Activated effector memory CD4-positive, alpha-beta T cell treated with Interleukin-2 at 50 U/mL for 16 hours (primary cell): Measurements from ENCODE around the gene RADIL.

ENCODE experiments used
- DNase-seq: peaks from one replicate; pipeline ENCODE4 v3.0.0-alpha.2; 2020

Gene RADIL

DNA sequence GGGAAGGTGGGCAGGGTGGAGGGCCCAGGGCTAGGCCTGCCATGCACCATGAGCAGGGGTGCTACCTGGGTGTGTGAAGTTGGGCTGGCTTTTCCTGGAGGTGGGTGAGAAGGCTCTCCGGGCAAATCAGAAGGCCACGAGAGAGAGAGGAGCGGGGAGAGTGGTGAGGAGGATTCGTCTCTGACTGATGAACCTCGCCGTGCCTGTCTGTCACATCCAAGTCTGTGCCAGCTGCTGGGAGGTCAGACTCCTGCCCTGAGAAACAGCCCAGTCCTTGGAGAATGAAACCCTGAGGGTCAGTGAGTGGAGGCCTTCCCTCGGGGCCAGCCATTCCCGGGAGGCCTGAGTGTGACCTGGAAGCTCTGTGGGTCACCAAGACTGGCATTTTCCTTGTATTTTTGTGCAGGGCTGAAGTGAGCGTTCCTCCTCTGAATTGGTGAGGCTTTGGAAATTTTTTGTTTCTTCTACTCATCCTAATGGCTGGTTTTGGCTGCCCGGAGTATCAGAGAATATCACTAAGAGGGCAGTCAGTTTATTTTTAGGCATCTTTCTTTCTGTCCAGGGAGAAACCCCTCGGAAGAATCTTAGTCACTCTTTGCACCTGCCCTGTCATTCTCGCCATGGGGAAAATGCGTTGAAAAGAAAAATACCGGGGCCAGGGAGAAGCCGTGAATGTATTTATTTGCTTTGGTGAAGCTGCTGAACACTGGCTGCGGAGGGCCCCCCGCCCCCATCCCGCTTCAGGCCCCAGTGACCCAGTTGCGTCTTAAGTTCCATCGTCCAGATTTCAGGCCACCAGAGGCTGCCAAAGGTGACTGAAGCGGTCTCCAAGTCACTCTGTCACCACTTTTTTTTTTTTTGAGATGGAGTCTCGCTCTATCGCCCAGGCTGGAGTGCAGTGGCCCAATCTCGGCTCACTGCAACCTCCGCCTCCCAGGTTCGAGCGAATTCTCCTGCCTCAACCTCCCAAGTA is 114.6 kb downstream of the RADIL start:
- DNase-seq = no peak

DNA sequence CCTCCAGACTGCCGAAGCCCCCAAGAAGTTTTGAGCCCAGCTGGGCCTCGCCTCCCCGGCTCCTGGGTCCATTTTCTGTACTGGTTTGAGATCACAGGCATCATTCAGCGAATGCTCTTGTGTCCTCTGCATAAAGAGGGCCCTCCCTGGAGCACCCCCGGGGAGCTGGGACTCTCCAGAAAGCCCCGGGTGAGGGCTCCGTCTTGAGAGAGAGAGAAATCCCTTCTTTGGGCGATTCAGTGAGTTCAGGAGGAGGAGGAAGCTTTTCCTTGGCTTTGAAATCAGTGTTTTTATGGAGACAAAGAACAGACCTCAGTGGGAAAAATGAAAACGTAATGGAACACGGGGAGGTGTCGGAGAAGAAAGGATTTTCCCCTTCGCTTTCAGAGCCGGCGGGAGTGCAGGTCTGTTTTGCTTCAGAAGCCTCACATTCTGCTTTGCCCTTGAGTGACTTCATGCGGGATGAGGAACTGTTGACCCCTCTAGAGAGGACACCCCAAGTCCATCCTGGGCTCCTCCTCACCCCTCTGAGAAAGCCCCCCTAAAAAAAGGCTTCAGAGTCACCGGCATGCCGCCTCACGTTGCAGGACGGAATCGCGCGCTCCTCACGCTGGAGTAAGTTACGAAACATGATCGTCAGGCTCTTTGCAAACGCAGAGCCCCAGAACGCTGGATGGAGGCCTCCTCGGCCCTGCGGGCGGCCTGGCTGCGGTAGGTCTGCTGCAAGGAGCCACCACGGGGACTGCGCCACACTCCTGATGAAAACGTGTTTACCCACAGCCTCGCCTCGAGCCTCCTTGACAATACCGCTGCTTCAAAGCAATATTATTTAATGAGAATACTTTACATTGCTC is 116.6 kb downstream of the RADIL start:
- DNase-seq = no peak

DNA sequence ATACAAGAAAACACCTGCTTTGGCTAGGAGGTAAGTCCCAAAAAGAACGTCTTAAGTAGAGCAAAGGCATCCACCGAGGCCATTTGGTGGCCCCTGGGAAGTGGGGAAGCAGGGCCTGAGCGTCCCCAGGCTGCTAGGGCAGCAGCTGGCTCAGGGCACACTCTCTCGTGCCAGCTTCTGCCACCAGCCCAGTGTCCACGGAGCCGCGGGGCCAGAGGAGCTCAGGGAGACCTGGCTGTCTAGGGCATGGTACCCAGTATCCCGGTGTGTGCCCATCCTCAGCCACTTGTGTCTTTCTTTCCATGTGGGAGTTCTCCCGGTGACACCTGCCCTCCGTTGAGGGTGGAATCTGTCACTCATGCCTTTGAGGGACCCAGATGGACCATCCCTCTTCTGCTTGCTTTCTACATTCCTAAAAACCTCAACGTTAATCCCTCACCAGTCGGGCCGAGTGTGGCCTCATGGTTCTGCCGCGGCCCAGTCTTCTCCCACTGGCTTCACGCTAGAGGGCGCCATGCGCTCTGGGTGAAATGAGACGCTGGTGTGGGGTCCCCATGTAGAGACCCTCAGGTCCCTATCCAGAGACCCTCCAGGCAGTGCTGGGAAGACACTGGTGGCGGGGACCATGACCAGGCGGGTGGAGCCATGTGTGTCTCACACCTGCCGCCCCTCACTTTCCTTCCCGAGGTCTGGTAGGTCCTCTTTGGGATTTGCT is 117.6 kb downstream of the RADIL start:
- DNase-seq = no peak

DNA sequence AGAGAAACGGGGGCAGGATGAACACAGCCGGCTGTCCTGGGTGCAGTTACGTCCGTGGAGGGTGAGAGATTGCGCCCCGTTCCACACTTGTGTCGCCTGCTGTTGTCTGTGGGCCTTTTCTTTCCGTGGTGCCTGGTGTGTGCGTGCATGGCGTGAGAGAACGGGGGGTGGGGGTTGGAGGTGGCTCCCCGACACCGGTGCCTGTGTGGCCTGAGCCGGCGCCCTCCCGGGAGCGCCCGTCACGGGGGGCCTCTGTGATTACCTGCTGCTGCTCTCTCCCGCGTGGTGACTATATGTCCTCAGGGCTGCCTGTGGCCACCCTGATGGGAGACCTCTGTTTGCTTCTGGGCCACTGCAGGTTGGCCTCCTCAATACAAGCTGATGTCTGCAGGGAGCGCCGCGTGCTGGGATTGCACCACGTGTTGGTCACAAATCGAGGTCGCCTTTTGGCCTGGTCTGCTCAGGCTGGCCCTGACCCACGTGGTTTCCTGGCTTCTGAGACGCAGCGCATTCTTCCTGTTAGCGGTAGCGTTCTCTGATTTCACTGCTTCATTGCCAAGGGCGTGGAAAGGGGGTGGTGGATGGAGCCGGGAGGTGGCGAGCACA is 119.0 kb downstream of the RADIL start:
- no peak for DNase-seq

DNA sequence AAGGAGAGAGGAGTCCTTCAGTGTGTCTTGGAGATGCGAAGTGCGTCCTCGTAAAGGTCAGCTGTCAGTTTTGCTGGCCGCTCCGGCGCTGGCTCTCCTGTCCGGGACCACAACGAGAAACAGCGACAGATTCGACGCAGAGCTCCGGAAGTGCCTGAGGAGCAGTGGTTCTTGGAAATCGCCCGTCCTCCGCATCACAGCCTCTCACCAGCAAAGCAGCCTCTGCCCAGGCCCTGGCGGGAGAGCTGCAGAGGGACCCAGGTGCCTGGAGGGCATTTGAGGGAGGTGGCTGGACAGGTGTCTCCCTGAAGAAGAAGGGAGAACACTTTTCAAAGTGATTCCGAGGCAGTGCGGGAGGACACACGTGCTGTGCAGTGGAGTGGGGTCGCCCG is 119.7 kb downstream of the RADIL start:
- DNase-seq = no peak

DNA sequence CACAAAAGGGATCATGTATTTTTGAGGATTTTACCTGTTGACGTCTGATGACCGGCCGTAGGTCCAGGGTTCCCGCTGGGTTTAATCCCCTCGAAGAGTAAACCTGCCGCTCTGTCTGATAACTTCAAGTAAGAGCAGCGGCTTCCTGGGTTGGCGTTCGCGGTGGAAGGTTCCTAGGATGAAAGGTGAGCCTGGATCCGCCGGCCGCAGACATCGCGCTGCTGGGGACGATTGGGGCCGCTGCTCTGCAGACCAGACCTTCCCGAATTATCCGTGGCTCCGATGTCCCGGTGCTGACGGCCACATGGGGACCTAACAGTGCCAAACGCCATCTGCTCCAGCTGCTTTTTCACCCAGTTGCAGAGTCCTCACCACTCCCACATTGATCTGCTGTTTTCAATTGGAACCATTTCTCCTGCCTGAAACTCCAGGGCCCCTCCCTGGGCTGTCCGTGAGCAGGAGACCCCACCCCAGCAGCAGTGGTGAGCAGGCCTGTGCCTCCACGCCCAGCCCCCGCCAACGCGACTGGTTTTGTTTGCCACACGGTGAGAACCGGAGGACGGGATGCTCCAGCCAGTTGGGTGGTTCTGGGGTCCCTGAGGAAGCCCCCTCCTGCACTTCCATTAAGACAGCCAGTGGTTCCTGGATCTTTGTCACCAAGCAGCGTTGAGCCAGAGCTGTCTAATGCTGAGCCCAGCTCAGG is 120.3 kb downstream of the RADIL start:
- no peak for DNase-seq

DNA sequence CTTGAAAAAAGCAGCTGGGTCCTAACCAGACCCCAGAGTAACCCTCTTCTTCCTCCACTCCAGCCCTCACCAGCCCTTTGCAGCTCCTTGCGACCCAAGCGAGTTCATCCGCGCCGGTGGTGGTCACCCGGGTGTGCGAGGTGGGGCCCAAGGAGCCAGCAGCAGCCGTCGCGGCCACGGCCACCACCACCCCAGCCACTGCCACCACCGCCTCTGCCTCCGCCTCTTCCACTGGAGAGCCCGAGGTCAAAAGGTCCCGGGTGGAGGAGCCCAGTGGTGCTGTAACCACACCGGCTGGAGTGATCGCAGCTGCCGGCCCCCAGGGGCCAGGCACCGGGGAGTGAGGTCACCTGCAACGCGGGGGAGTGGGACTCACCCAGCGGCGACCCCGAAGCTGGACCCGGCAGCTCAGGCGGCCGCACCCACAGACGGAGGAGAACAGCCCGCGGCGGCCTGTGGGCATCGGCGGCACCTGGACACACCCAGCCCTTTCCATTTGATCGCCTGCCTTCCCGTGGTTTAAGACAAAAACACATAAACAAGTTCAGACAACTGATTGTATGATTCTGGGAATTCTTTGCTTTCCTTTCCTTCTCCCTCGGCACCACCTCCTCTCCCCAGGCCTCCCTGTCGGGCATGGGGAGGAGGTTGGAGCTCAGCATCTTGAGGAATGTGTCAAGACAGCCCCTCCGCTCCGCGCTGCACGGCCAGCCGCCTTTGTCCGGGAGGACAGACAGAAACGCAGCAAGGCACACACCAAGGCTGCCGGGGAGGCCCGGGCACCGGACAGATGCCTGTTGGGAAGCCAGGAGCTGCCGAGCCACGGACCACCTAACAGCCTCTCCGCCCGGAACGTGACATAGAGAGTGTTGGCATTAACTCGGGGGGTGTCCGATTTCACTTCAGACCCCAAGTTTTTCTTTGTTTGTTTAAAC is 121.1 kb downstream of the RADIL start:
- no peak for DNase-seq

DNA sequence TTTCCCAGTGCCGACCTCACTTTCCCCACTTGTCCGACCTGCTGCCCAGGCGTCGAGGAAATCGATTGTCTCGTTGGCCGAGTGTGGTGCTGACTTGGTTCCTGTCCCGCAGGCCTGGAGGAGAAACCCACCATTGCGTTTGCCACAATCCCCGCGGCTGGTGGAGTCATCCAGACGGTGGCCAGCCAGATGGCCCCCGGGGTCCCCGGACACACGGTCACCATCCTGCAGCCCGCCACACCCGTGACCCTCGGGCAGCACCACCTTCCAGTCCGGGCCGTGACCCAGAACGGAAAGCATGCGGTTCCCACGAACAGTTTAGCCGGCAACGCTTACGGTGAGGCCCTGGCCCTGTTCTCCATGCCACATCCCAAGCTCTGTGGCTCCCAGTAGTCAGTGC is 122.6 kb downstream of the RADIL start:
- DNase-seq = no peak

DNA sequence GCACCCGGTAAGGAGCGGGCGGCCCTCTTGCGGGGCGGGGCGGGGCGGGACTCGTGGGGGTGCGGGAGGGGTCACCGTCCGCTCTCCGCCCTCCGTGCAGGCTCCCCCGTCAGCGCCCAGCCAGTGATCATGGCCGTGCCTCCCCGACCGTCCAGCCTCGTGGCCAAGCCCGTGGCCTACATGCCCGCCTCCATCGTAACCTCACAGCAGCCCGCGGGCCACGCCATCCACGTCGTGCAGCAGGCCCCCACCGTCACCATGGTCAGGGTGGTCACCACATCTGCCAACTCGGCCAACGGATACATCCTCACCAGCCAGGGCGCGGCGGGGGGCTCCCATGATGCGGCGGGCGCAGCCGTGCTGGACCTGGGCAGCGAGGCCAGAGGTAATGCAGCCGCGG is 124.3 kb downstream of the RADIL start:
- no peak for DNase-seq

DNA sequence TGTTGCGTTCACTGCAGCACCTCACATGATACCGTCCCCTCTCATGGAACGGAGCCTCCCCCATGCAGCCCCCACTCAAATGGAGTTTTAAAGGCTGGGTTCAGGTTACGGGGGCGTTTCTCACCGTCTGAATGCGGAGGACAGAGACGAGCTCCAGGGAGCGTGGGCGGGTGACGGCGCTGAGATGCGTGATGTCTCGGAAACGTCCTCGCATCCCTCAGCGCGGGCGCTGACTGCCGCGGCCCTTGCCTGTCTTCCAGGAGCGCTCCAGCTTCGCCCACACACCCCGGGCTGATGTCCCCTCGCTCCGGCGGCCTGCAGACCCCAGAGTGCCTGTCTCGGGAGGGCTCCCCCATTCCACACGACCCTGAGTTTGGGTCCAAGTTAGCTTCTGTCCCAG is 124.7 kb downstream of the RADIL start:
- DNase-seq = no peak

DNA sequence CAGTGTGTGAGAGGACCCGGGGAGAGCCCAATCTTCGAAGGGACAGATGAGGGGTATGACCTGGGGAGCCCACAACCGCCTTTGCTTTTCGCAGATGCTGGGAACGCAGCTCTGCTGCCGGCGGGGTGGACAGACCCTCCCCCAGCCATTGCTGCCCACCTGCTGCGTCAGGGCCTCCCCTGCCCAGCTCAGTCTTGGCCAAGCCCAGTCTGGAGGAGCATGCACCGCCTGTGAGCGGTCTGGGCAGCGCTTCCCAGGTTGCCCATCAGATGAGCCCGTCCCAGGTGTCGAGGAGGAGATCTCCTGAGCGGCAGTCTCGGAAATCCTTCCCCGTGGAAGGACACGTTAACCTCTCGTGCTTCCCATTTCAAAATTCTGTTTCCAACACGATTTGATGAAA is 125.4 kb downstream of the RADIL start:
- no peak for DNase-seq

DNA sequence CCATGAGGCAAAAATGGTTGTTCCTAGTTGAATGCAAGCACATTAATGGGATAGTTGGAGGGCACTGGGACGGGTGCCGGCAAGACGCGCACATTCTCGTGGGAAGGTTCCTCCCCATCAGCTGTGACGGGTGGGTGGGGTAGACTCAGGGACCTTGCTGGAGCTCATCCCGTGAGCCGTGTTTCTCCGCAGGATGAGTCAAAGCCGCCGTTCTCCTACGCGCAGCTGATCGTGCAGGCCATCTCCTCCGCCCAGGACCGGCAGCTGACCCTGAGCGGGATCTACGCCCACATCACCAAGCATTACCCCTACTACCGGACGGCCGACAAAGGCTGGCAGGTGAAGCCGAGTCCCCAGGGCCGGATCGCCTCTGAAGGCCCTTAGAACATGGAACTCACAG is 128.5 kb downstream of the RADIL start:
- DNase-seq = no peak

DNA sequence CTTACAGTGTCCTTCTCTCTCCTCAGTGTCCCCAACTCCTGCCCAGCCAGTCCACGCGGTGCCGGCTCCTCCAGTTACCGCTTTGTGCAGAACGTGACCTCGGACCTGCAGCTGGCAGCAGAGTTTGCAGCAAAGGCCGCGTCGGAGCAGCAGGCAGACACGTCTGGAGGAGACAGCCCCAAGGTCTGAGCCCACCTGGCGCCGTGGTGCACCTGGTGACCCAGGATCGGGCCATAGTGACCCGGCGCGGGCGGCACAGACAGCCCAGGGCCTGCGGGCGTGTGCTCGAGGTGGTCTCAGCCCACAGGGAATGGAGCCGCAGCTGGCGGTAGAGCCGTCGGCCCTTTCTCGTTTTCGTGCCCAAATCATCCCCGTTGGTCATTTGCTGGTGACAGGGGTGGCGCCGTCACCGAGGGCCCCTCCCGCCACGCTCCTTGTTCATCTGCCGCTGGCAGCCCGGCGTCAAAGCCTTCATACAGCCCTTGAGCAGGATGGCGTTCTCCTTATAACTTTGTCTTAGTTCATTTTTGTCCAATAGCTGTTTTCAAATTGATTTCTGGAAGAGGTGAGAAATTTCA is 129.0 kb downstream of the RADIL start:
- DNase-seq = no peak

DNA sequence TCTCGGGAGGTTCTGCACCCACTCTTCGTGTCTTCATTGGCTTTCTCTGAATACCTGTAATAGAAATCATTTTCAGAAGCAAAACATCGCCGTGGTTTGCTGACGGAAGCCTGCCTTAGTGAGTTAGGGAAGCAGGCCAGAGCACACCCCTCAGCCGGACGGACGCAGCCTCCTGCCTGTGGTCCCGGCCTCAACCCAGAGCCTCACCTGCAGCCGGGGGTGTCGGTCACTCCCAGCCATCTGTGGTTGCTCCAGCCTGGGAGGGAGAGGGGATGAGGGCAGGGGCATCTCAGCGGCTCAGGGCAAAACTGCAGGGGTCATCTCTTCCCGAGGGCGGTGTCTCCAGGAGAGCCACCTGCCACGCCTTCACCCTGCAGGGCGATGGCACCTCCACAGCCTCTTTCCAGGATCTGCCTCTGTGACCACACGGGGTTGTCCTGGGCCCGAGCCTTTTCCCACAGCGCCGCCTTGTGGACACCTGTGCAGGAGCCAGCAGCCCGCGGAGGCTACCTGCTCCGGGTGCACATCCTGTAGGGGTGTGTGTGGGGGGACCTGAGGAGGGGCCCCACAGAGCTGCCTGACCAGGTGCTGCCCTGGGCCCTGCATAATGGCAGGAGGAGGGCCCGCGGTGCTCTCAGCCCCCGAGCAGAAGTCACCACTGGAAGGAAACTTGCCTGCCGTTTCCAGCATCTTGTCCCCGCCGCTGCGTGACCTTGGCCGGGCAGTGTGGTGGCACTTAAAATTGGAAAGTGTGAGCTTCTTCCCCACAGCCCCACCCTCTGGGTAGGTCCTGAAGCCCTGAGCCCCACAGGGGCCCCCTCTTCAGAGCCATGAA is 129.7 kb downstream of the RADIL start:
- DNase-seq = peak; percentile 71

DNA sequence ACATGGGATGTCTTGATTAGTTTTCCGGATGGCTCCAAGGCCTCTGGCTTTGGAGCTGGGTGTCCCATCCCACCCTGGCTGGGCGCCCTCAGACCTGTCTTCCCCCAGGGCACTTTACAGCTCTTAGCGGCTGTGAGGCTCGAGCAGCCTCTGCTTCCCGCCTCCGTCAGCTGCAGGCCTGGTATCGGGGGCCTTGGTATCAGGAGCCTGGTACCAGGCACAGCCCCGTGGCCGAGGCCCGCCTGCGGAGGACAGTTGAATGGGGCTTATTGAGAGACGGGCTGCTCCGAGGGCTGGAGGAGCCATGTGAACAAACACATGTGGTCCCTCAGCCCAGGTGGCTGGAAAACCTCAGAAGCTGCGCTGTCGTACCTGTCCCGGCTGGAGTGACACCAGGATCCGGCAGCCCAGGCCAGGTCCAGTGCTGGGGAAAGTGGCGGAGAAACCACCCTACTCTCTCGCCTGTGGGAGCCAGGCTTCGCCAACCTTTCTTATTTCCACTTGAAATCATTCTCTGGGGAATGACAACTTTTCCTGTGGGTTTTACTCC is 132.0 kb downstream of the RADIL start:
- no peak for DNase-seq

DNA sequence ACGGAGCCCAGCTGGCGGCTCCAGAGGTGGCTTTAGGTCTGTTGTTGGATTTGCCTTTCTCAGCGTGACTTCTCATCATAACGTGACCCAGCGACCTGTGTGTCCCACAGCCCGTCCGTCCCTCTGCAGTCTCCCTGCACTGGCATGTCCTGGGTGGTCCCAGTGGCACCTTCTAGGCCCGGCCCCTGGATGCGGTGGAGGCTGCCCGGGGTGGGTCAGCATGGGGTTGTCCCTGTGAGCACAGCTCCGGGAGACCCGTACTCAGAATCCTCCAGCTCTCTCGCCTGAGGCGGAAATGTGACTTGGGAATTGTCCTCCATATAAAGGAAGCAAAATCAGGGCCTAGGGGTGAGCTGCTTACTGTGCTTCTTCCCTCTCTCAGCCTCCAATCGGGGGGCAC is 133.7 kb downstream of the RADIL start:
- no peak for DNase-seq

DNA sequence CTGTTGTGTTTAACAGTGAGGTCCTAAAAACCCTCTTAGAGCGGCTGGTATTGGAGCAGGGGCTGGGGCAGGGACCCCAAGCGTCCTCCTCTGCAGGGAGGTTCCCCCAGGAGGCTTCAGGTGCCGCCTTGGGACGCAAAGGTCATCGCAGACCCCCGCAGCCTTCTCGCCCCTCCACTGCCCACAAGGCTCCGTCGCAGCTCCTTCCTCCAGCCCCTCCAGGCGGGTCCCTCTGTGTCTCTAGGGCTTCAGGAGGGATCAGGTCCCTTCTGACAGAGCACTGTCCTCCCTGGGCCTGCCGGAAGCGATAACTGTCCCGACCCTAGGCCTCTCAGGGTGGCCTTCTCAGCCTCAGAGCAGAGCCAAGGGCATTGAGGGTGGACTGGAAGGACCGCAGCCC is 134.2 kb downstream of the RADIL start:
- no peak for DNase-seq
